Smooth muscle cell (in vitro differentiated cells): ENCODE measurements around the gene CAPN2. TPM values are rescaled to one million over a fixed set of nuclear protein-coding genes. Genes with fewer than 3 reads are reported as not detected.

Experiments used
- DNase-seq: peaks from one replicate; lab custom pipeline; 2025; ENCODE audit not compliant: unreplicated experiment; lab: John Stamatoyannopoulos, UW
- H2AFZ ChIP-seq: fragments of 200-600 bp; sonication (generic); 2 replicates; pipeline ENCODE4 v1.6.0; 2016; ENCODE audit warnings: antibody characterized with exemption, low read depth, mild to moderate bottlenecking
- H3F3A ChIP-seq: fragments of 200-600 bp; sonication (generic); 2 replicates; pipeline ENCODE4 v1.6.0; 2017; ENCODE audit warnings: antibody characterized with exemption, low read depth
- H3K27ac ChIP-seq: fragments of 200-600 bp; sonication (generic); 2 replicates; pipeline ENCODE4 v1.5.1; 2016; ENCODE audit warnings: low read depth, mild to moderate bottlenecking
- H3K27me3 ChIP-seq: fragments of 200-600 bp; sonication (generic); 2 replicates; pipeline ENCODE4 v1.6.1; 2016; ENCODE audit warnings: low read depth, mild to moderate bottlenecking
- H3K36me3 ChIP-seq: fragments of 200-600 bp; sonication (generic); 2 replicates; pipeline ENCODE4 v1.5.1; 2016; ENCODE audit warnings: low read depth
- H3K4me1 ChIP-seq: fragments of 200-600 bp; sonication (generic); 2 replicates; pipeline ENCODE4 v1.5.1; 2016; ENCODE audit warnings: low read depth
- H3K4me2 ChIP-seq: fragments of 200-600 bp; sonication (generic); 2 replicates; pipeline ENCODE4 v1.6.0; 2016; ENCODE audit warnings: mild to moderate bottlenecking
- H3K4me3 ChIP-seq: fragments of 200-600 bp; sonication (generic); 2 replicates; pipeline ENCODE4 v1.5.1; 2016; ENCODE audit warnings: mild to moderate bottlenecking
- H3K79me2 ChIP-seq: fragments of 200-600 bp; sonication (generic); 2 replicates; pipeline ENCODE4 v1.6.0; 2016; ENCODE audit warnings: low read depth, mild to moderate bottlenecking
- H3K9ac ChIP-seq: fragments of 200-600 bp; sonication (generic); 2 replicates; pipeline ENCODE4 v1.6.0; 2016; ENCODE audit warnings: low read depth
- H3K9me3 ChIP-seq: fragments of 200-600 bp; sonication (generic); replicated peaks from 2 replicates; pipeline ENCODE4 v1.5.1; 2016; ENCODE audit warnings: low read depth
- H4K20me1 ChIP-seq: fragments of 200-600 bp; sonication (generic); 2 replicates; pipeline ENCODE4 v1.6.0; 2016; ENCODE audit warnings: low read depth
- CTCF ChIP-seq: fragments of 200-600 bp; sonication (generic); IDR thresholded peaks from 2 replicates; pipeline ENCODE4 v1.5.1; 2017; ENCODE audit warnings: borderline replicate concordance, mild to moderate bottlenecking, antibody characterized with exemption; ENCODE audit not compliant: insufficient read depth, poor library complexity, severe bottlenecking
- WGBS: methylation state at CpG from one replicate; pipeline ENCODE4 v1.1.7; 2016; ENCODE audit warnings: low lambda C conversion rate; 5-methylcytosine and 5-hydroxymethylcytosine counted together
- polyA plus RNA-seq: library from polyadenylated mRNA; unstranded; fragments of >200 nt; fragmentation: Nextera tagmentation; extraction: Ambion mirVana; gene quantifications from 2 replicates; pipeline ENCODE4 v1.2.1, GENCODE V29; 2016
- total RNA-seq: library from RNA; depleted of rRNA; stranded (reverse); fragments of >200 nt; gene quantifications from 2 replicates; pipeline ENCODE4 v1.2.3, GENCODE V29; 2014

The CAPN2 gene
- total and polyA plus RNA-seq, 2 experiments from 2014 or later = 182 to 229 TPM

GRCh38 chr1:223725578-223725977, 13.2 kb downstream of the CAPN2 start:
- 92% methylated on average over 8 of the region's 8 CpGs for WGBS
- no peaks in the 10 kb centered on the region for H3K36me3 ChIP-seq
- DNase-seq = no peak
- H4K20me1 ChIP-seq = peaks cover 20% of the 10 kb centered on the region
- H3K79me2 ChIP-seq = peaks cover 65% of the 10 kb centered on the region
- H2AFZ ChIP-seq = no peak overlapping the region
- H3K9ac ChIP-seq = peak overlapping the region; percentile 75
- no peak for TF ChIP-seq CTCF
- no peaks in the 10 kb centered on the region for H3K9me3 ChIP-seq
- no peaks in the 10 kb centered on the region for H3K27me3 ChIP-seq
- H3K4me1 ChIP-seq = peaks cover 19% of the 10 kb centered on the region
- H3F3A ChIP-seq = peaks cover 43% of the 10 kb centered on the region
- peak overlapping the region; percentile 97 for H3K27ac ChIP-seq
- H3K4me2 ChIP-seq = no peak overlapping the region
- H3K4me3 ChIP-seq = no peak overlapping the region

- no peak overlapping the region for H2AFZ ChIP-seq
Observed at GRCh38 chr1:223726380-223727001, 14.2 kb downstream of the CAPN2 start.

GRCh38 chr1:223727541-223727940, 15.2 kb downstream of the CAPN2 start:
- TF ChIP-seq CTCF = no peak
- 26% methylated on average over 4 of the region's 4 CpGs for WGBS
- Histone ChIP-seq H3K27ac (peak overlapping the region; percentile 97), H3K9me3 (no peaks in the 10 kb centered on the region), H3K4me2 (peak overlapping the region; percentile 80), H3F3A (peaks cover 44% of the 10 kb centered on the region), H3K79me2 (peaks cover 68% of the 10 kb centered on the region), H3K27me3 (no peaks in the 10 kb centered on the region), H3K36me3 (no peaks in the 10 kb centered on the region), H2AFZ (no peak overlapping the region), H3K4me3 (no peak overlapping the region), H3K4me1 (peaks cover 31% of the 10 kb centered on the region), H4K20me1 (peaks cover 12% of the 10 kb centered on the region), H3K9ac (peak overlapping the region; percentile 77)
- no peak for DNase-seq

More at GRCh38 chr1:223726380-223727001, 14.2 kb downstream of the CAPN2 start:
- peaks cover 26% of the 10 kb centered on the region for H3K4me1 ChIP-seq
- no peak overlapping the region for H3K4me3 ChIP-seq
- H4K20me1 ChIP-seq = peaks cover 15% of the 10 kb centered on the region
- peak overlapping the region; percentile 97 for H3K27ac ChIP-seq
- no peaks in the 10 kb centered on the region for H3K9me3 ChIP-seq
- peak; percentile 67 for DNase-seq
- peak overlapping the region; percentile 77 for H3K9ac ChIP-seq
- WGBS = 7% methylated on average over 9 of the region's 9 CpGs
- no peaks in the 10 kb centered on the region for H3K36me3 ChIP-seq
- peaks cover 42% of the 10 kb centered on the region for H3F3A ChIP-seq
- no peaks in the 10 kb centered on the region for H3K27me3 ChIP-seq
- TF ChIP-seq CTCF = no peak
- peak overlapping the region; percentile 80 for H3K4me2 ChIP-seq
- peaks cover 65% of the 10 kb centered on the region for H3K79me2 ChIP-seq

GRCh38 chr1:223729906-223730305, 17.6 kb downstream of the CAPN2 start:
- WGBS = 61% methylated on average over 4 of the region's 4 CpGs
- DNase-seq = no peak
- Histone ChIP-seq H3K4me2 (peak overlapping the region; percentile 60), H2AFZ (no peak overlapping the region), H3K27ac (peak overlapping the region; percentile 97), H3K9ac (no peak overlapping the region), H3K4me1 (peaks cover 41% of the 10 kb centered on the region), H3K36me3 (no peaks in the 10 kb centered on the region), H4K20me1 (no peaks in the 10 kb centered on the region), H3K9me3 (no peaks in the 10 kb centered on the region), H3K79me2 (peaks cover 57% of the 10 kb centered on the region), H3K4me3 (no peak overlapping the region), H3K27me3 (no peaks in the 10 kb centered on the region), H3F3A (peaks cover 36% of the 10 kb centered on the region)
- TF ChIP-seq CTCF = no peak
